GM12892 (cell line): Measurements from ENCODE around the gene RNF215.

Experiments
- POLR2A ChIP-seq: IDR thresholded peaks from 2 replicates; pipeline ENCODE4 v1.6.1; 2011; ENCODE audit warnings: low read depth, low read length, control low read depth
- TAF1 ChIP-seq: IDR thresholded peaks from 2 replicates; pipeline ENCODE4 v1.6.1; 2011; ENCODE audit warnings: low read depth, mild to moderate bottlenecking, control low read depth, low read length, borderline replicate concordance

DNA sequence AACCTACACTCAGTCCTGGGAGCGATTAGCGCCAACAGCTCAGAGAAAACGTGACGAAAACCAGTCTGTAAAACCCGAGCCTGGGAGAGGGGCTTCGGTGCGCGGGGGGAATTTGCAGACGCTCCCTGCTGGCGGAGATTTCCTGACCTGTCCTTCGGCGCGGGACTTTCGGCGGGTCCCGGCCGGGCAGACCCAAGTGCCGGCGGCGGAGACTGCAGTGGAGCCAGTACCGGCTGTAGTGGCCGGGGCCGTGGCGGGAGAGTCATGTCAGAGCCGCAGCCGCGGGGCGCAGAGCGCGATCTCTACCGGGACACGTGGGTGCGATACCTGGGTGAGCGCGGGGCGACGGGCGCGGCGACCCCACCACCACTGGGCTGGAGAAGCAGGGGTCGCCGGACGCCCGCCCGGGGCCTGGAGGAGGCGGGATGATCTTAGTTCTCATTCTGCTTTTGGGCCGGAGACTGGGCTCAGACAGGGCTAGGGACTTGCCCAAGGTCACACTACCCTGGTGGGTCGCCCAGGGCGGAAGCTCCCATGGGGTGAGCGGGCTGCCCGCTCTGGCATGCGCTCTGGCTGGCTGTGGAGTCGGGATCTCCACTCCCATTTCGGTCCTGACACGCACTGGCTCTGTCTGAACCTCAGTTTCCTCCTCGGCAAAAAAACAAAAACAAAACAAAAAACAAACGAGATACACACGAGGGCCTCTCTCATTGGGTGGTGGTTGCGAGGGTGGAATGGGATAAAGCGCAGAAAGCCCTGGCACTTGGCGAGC is 38.6 kb upstream of the RNF215 start, which contains the start of gene MTFP1:
- TF ChIP-seq TAF1, result no peak
- TF ChIP-seq POLR2A, result peak; percentile 51; the same call in 1 of the 2 replicates
